Measurements from ENCODE around the gene ZNF25.

DNA sequence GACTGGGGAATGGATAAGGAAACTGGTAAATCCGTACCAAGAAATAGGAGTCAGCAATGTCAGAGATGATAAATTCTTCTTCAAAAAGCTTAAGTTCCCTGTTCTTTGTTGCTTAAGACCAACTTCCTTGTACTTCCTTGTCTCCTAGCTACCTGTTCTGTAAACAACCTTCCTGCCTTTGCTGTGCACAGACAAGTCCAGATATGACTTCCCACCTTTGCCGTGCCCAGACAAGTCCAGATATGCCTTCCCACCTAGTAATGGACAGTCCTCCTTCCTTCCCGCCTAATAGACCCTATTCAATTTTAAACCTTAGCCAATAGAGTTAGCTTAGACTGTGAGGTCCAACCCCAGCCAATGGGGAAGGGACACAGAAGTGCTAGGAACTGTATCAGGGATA, 31.5 kb upstream of the ZNF25 start:
- TF ChIP-seq, protein P1, sequence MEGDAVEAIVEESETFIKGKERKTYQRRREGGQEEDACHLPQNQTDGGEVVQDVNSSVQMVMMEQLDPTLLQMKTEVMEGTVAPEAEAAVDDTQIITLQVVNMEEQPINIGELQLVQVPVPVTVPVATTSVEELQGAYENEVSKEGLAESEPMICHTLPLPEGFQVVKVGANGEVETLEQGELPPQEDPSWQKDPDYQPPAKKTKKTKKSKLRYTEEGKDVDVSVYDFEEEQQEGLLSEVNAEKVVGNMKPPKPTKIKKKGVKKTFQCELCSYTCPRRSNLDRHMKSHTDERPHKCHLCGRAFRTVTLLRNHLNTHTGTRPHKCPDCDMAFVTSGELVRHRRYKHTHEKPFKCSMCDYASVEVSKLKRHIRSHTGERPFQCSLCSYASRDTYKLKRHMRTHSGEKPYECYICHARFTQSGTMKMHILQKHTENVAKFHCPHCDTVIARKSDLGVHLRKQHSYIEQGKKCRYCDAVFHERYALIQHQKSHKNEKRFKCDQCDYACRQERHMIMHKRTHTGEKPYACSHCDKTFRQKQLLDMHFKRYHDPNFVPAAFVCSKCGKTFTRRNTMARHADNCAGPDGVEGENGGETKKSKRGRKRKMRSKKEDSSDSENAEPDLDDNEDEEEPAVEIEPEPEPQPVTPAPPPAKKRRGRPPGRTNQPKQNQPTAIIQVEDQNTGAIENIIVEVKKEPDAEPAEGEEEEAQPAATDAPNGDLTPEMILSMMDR (conservative IDR thresholded peaks at IDR 0.05) = no peak
- TF ChIP-seq EZH2 (IDR thresholded peaks at IDR 0.05; ENCODE audit: low read depth) = no peak

Measured in PC-9 (cell line).